ENCODE results near the gene BEAN1.

GRCh38 chr16:66457888-66458287 lies 30.8 kb downstream of the BEAN1 start:
- TF ChIP-seq, protein P1, sequence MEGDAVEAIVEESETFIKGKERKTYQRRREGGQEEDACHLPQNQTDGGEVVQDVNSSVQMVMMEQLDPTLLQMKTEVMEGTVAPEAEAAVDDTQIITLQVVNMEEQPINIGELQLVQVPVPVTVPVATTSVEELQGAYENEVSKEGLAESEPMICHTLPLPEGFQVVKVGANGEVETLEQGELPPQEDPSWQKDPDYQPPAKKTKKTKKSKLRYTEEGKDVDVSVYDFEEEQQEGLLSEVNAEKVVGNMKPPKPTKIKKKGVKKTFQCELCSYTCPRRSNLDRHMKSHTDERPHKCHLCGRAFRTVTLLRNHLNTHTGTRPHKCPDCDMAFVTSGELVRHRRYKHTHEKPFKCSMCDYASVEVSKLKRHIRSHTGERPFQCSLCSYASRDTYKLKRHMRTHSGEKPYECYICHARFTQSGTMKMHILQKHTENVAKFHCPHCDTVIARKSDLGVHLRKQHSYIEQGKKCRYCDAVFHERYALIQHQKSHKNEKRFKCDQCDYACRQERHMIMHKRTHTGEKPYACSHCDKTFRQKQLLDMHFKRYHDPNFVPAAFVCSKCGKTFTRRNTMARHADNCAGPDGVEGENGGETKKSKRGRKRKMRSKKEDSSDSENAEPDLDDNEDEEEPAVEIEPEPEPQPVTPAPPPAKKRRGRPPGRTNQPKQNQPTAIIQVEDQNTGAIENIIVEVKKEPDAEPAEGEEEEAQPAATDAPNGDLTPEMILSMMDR (IDR thresholded peaks at IDR 0.05): no peak
- TF ChIP-seq EP300 (IDR thresholded peaks at IDR 0.05; ENCODE audit: borderline replicate concordance in 1 of 2, low read depth in 1 of 2, low read length in 1 of 2): no peak
- no peak for TF ChIP-seq SIN3A (IDR thresholded peaks at IDR 0.05; ENCODE audit: borderline replicate concordance, low read depth, low read length)
- TF ChIP-seq, protein P2, sequence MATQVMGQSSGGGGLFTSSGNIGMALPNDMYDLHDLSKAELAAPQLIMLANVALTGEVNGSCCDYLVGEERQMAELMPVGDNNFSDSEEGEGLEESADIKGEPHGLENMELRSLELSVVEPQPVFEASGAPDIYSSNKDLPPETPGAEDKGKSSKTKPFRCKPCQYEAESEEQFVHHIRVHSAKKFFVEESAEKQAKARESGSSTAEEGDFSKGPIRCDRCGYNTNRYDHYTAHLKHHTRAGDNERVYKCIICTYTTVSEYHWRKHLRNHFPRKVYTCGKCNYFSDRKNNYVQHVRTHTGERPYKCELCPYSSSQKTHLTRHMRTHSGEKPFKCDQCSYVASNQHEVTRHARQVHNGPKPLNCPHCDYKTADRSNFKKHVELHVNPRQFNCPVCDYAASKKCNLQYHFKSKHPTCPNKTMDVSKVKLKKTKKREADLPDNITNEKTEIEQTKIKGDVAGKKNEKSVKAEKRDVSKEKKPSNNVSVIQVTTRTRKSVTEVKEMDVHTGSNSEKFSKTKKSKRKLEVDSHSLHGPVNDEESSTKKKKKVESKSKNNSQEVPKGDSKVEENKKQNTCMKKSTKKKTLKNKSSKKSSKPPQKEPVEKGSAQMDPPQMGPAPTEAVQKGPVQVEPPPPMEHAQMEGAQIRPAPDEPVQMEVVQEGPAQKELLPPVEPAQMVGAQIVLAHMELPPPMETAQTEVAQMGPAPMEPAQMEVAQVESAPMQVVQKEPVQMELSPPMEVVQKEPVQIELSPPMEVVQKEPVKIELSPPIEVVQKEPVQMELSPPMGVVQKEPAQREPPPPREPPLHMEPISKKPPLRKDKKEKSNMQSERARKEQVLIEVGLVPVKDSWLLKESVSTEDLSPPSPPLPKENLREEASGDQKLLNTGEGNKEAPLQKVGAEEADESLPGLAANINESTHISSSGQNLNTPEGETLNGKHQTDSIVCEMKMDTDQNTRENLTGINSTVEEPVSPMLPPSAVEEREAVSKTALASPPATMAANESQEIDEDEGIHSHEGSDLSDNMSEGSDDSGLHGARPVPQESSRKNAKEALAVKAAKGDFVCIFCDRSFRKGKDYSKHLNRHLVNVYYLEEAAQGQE (IDR thresholded peaks at IDR 0.05; ENCODE audit: low read depth, low read length): no peak
- TF ChIP-seq ZBTB33 (IDR thresholded peaks at IDR 0.05; ENCODE audit: borderline replicate concordance, low read depth): no peak
- TF ChIP-seq TAF1 (IDR thresholded peaks at IDR 0.05; ENCODE audit: borderline replicate concordance, low read depth, low read length): no peak
- TF ChIP-seq POLR2AphosphoS5 (IDR thresholded peaks at IDR 0.05; ENCODE audit: low read depth, low read length): no peak
- TF ChIP-seq, protein P3, sequence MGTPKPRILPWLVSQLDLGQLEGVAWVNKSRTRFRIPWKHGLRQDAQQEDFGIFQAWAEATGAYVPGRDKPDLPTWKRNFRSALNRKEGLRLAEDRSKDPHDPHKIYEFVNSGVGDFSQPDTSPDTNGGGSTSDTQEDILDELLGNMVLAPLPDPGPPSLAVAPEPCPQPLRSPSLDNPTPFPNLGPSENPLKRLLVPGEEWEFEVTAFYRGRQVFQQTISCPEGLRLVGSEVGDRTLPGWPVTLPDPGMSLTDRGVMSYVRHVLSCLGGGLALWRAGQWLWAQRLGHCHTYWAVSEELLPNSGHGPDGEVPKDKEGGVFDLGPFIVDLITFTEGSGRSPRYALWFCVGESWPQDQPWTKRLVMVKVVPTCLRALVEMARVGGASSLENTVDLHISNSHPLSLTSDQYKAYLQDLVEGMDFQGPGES (IDR thresholded peaks at IDR 0.05; ENCODE audit: low read depth, low read length): no peak
- TF ChIP-seq TCF12 (IDR thresholded peaks at IDR 0.05): no peak
- no peak for TF ChIP-seq RFX5 (IDR thresholded peaks at IDR 0.05; ENCODE audit: low read length)
- TF ChIP-seq TEAD4 (IDR thresholded peaks at IDR 0.05; ENCODE audit: borderline replicate concordance, insufficient read depth): no peak

All from SK-N-SH (cell line).